ENCODE measurements around the gene TNRC6C. TPM values are rescaled to one million over a fixed set of nuclear protein-coding genes. Genes with fewer than 3 reads are reported as not detected.
A peak's percentile ranks its signal among the peaks of the same experiment; 100 is the strongest.

Gene TNRC6C
- total RNA-seq, 4 donors from 2014 or later = 9.7 to 70.1 (median 23.2) TPM

DNA sequence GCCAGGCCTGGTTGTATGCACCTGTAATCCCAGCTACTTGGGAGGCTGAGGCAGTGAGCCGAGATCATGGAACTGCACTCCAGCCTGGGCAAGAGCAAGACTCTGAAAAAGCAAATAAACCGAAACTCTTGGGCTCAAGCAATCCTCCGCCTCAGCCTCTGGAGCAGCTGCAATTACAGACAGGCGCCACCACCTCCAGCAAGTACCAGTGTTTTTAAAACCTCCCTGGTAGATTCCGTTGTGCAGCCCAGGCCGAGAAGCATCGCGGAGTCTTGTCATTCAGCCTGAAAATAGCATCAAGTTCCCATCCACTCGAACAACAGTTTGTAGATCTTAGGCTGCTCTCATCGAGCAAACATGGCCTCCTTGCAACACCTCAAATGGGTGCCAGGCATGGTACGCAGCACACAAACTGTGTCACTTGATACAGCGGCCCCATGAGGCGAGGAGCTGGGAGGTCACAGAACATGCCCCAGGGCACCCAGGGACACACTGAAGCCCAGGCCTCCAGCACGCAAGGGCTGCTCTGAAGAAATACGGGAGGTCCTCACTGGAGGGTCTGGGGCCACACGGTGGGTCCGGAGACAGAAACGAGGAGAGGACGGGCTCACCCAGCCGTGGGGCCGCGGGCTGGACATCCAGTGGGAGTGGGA, 152.0 kb downstream of the TNRC6C start:
- peaks cover 0 to 46% (median 0%) of the 10 kb centered on the region in 3 donors for H3K36me3 ChIP-seq
- no peak overlapping the region for H3K4me3 ChIP-seq
- H3K27me3 ChIP-seq = no peaks in the 10 kb centered on the region

DNA sequence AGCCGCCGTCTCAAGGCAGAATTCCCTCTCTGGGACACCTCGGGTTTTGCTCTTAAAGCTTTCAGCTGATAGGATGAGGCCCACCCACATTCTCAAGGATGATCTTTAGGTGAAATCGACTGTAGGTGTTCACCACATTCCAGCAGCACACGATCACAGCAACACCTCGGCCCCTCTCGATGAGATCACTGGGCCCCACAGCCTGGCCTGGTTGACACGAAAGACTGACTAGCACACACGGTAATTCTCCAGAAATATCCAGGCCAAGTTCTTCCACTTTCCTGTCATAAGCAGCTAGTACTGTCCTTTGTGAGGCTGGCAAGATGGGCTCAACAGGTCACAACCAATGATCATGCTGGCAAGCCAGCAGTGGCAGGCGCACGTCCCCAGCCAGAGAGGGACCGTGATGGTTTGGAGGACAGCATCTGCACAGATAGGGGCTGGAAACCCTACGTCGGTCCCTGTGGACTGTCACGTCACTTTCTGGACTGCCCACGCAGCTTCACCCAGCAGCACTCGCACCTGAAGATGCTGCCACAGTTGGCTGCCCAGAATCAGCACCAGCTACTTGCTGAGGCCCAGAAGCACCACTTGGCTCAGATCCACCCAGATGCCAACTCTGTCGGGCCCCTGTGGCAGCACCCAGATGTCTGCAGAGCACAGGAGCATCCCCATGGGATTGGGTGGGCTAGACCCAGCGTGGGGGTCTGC, 152.7 kb downstream of the TNRC6C start:
- peaks cover 0 to 13% (median 6%) of the 10 kb centered on the region in 4 donors for H3K4me1 ChIP-seq
- peaks cover 0 to 46% (median 0%) of the 10 kb centered on the region in 3 donors for H3K36me3 ChIP-seq
- no peaks in the 10 kb centered on the region for H3K27me3 ChIP-seq
- no peak overlapping the region for H3K4me3 ChIP-seq
- no peaks in the 10 kb centered on the region for H3K9me3 ChIP-seq
- TF ChIP-seq, protein P1, sequence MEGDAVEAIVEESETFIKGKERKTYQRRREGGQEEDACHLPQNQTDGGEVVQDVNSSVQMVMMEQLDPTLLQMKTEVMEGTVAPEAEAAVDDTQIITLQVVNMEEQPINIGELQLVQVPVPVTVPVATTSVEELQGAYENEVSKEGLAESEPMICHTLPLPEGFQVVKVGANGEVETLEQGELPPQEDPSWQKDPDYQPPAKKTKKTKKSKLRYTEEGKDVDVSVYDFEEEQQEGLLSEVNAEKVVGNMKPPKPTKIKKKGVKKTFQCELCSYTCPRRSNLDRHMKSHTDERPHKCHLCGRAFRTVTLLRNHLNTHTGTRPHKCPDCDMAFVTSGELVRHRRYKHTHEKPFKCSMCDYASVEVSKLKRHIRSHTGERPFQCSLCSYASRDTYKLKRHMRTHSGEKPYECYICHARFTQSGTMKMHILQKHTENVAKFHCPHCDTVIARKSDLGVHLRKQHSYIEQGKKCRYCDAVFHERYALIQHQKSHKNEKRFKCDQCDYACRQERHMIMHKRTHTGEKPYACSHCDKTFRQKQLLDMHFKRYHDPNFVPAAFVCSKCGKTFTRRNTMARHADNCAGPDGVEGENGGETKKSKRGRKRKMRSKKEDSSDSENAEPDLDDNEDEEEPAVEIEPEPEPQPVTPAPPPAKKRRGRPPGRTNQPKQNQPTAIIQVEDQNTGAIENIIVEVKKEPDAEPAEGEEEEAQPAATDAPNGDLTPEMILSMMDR (IDR thresholded peaks at IDR 0.05) = no peak
- TF ChIP-seq POLR2A (IDR thresholded peaks at IDR 0.05) = no peak
- H3K27ac ChIP-seq = no peak overlapping the region
- DNase-seq = no peak

More for the DNA sequence above, 152.0 kb downstream of the TNRC6C start:
- no peak overlapping the region for H3K27ac ChIP-seq
- peaks cover 0 to 13% (median 6%) of the 10 kb centered on the region in 4 donors for H3K4me1 ChIP-seq
- TF ChIP-seq, protein P1 (IDR thresholded peaks at IDR 0.05) = no peak
- no peak for TF ChIP-seq POLR2A (IDR thresholded peaks at IDR 0.05)
- DNase-seq = no peak
- no peaks in the 10 kb centered on the region for H3K9me3 ChIP-seq

DNA sequence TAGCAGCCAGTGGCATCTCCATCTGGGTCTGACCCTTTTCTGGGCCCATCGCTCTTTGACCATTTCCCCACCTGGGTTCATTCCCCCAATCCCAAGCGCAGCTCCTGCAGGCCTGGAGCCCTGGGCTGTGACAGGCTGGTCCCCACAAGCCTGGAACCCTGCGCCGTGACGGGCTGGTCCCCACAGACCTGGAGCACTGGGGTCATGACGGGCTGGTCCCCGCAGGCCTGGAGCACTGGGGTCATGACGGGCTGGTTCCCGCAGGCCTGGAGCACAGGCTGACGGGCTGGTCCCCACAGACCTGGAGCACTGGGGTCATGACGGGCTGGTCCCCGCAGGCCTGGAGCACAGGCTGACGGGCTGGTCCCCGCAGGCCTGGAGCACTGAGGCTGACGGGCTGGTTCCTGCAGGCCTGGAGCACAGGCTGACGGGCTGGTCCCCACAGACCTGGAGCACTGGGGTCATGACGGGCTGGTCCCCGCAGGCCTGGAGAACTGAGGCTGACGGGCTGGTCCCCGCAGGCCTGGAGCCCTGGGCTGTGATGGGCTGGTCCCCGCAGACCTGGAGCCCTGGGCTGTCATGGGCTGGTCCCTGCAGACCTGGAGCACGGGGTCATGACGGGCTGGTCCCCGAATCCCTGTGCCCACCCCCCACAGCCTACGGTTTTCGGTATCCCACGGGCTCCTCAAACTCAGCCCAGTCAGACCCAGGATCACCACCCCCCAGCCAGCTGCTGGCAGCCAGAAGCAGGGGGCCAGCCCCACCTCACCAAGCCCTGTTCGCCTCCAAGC, 153.4 kb downstream of the TNRC6C start:
- Histone ChIP-seq H3K9me3 (no peaks in the 10 kb centered on the region), H3K36me3 (peaks cover 0 to 46% (median 0%) of the 10 kb centered on the region in 3 donors), H3K27me3 (no peaks in the 10 kb centered on the region), H3K27ac (peak overlapping the region in 1 of 4 donors; percentile 66), H3K4me3 (no peak overlapping the region), H3K4me1 (peaks cover 0 to 13% (median 6%) of the 10 kb centered on the region in 4 donors)
- no peak for DNase-seq
- no peak for TF ChIP-seq POLR2A (IDR thresholded peaks at IDR 0.05)
- TF ChIP-seq, protein P1 (IDR thresholded peaks at IDR 0.05) = no peak

DNA sequence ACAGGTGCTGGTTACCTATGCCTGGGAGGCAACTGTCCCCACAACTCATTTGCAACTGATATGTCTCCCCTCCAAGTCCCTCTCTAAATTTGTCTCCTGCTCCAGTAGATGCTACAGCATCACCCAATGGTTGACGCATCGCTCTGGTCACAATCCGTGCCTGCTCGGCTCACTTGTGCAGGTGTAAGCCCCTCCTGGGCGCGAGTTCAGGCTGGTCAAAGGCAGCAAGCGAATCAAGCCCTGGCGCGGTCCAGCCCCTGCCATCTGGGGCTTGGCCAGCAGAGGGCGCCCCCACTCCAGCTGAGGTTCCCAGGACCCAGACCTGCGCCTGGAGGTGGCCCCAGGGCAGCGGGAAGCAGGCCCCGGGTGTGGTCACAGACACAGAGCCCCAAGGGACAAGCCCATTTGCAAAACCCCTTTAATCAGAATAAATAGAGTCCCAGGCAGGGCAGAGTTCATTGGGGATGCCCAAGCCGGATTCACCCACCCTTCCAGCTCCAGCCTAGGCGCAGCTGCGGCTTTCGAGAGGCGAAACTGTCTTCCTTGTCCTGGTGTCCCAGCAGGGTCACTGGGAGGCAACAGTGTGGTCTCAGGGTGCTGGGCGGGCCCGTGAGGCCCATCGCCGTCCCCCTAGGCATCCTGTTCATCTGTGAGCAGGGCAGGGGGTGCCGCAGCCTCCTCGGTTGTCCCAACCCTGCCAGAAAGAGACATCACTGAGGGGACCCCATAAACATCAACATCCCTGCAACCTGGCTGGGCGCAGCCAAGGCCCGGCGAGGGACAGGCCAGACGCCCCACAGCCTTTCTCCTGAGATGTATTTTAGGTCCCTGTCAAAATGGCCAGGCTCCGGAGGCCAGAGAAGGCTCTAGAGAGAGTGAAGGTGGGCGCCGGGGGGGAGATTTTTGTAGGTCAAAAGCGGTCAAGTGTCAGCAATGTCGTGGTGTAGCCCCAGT, 154.3 kb downstream of the TNRC6C start:
- no peaks in the 10 kb centered on the region for H3K9me3 ChIP-seq
- no peak for TF ChIP-seq POLR2A (IDR thresholded peaks at IDR 0.05)
- TF ChIP-seq, protein P1 (IDR thresholded peaks at IDR 0.05) = peak; percentile 98 to 99 (median 98)
- peaks cover 0 to 46% (median 0%) of the 10 kb centered on the region in 3 donors for H3K36me3 ChIP-seq
- peaks cover 0 to 14% (median 10%) of the 10 kb centered on the region in 4 donors for H3K4me1 ChIP-seq
- no peaks in the 10 kb centered on the region for H3K27me3 ChIP-seq
- H3K4me3 ChIP-seq = no peak overlapping the region
- peak overlapping the region in 1 of 4 donors; percentile 66 for H3K27ac ChIP-seq
- peak; percentile 82 to 93 (median 88) for DNase-seq
